Measurements from ENCODE around the gene FOXN1. TPM values are rescaled to one million over a fixed set of nuclear protein-coding genes. Genes with fewer than 3 reads are reported as not detected.

FOXN1 gene
- total RNA-seq, 5 donors from 2014 or later (not counting 1 experiment from before 2014, with no cell fraction given), result not detected

DNA sequence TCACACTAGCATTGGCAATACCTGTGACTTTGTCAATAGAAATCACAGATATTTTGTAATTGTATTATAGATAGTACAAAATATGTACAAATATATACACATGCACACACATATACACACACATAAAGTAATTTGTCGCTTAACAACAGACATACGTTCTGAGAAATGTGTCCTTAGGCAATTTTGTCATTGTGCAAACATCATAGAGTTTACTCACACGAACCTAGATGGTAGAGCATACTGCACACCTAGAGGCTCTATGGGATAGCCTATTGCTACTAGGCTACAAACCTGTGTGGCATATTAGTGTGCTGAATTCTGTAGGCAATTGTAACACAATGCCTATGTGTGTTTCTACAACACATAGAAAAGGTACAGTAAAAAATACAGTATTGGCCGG is 35.3 kb downstream of the FOXN1 start:
- H3K4me3 ChIP-seq (ENCODE audit: control insufficient read depth in 1 of 2, extremely low read depth in 1 of 2, low read length in 1 of 2), result no peak overlapping the region
- no peaks in the 10 kb centered on the region for H3K27me3 Mint-ChIP-seq
- ATAC-seq (replicated peaks in 1 of 4) (no peak), DNase-seq (no peak)
- H3K27ac ChIP-seq (ENCODE audit: low read length), result no peak overlapping the region
- WGBS (ENCODE audit: insufficient coverage), result 93% methylated on average over 2 of the region's 4 CpGs
- no peaks in the 10 kb centered on the region for H3K9me3 ChIP-seq
- no peaks in the 10 kb centered on the region for H3K4me1 ChIP-seq (ENCODE audit: control insufficient read depth in 1 of 2, extremely low read depth in 1 of 2, insufficient read depth in 2 of 2, low read length in 2 of 2)
- peaks cover 4% of the 10 kb centered on the region for H3K36me3 Mint-ChIP-seq
- H3K27me3 ChIP-seq (replicated peaks in 1 of 2; ENCODE audit: control insufficient read depth in 2 of 2, extremely low read depth in 1 of 2, insufficient read depth in 2 of 2, low read length in 1 of 2), result peaks cover 0 to 3% of the 10 kb centered on the region in 2 experiments
- H3K36me3 ChIP-seq (ENCODE audit: control insufficient read depth in 2 of 2, extremely low read depth in 1 of 2, insufficient read depth in 1 of 2, low read length in 1 of 2), result peaks cover 0 to 2% of the 10 kb centered on the region in 2 donors
- H3K4me1 Mint-ChIP-seq, result peaks cover 0 to 4% (median 0%) of the 10 kb centered on the region in 3 donors
- H3K4me3 Mint-ChIP-seq, result no peak overlapping the region
- H3K27ac Mint-ChIP-seq, result no peak overlapping the region
- POLR2A ChIA-PET, result interaction anchor here (0.6 to 0.7 kb wide), 3 partner anchors 56 to 743 kb away, joined by 3 to 7 read pairs (median 3); no protein-coding TSS in a partner anchor
- CTCF ChIA-PET, result interaction anchor here in 1 of 2 donors (1.5 kb wide), 1 partner anchor 8 kb away, joined by 4 read pairs; no protein-coding TSS in a partner anchor
- H3K9me3 Mint-ChIP-seq, result no peaks in the 10 kb centered on the region

DNA sequence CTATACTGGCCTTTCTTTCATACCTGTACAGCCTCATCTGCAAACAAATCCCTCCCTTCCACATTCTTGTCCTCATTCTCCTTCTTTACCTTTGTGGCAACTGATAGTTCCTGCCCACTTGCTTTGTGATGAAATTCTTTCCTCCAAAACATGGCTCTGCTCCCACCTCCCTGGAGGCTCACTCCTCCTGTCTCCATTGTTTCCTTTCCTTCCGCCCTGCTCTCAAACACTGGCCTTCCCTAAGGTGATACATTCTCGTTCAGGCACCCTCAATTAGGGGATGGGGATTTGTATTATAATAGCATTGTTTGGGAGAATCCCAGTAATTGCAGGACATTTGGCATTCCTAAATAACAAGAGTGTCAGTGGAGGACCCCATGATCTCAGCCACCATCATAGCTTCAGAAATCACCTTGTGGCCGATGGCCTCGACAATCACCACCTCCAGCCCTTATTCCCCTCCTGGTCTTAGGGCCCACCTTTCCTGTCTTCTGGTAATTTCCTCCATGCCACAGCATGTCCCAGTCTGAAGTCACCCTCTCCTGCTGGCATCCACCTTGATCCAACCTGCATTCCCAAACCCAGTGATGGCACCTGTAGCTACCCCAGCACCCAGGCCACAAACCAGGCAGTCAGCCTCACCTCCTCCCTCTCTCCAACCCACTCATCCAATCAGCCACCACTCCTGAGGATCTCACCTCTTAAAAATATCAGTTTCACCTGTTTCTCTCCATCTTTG is 38.4 kb downstream of the FOXN1 start:
- Histone ChIP-seq H3K27ac (ENCODE audit: low read length) (no peak overlapping the region), H3K27me3 (replicated peaks in 1 of 2; ENCODE audit: control insufficient read depth in 2 of 2, extremely low read depth in 1 of 2, insufficient read depth in 2 of 2, low read length in 1 of 2) (no peaks in the 10 kb centered on the region), H3K9me3 (no peaks in the 10 kb centered on the region), H3K4me3 (ENCODE audit: control insufficient read depth in 1 of 2, extremely low read depth in 1 of 2, low read length in 1 of 2) (no peak overlapping the region), H3K4me1 (ENCODE audit: control insufficient read depth in 1 of 2, extremely low read depth in 1 of 2, insufficient read depth in 2 of 2, low read length in 2 of 2) (peaks cover 17 to 27% of the 10 kb centered on the region in 2 experiments), H3K36me3 (ENCODE audit: control insufficient read depth in 2 of 2, extremely low read depth in 1 of 2, insufficient read depth in 1 of 2, low read length in 1 of 2) (peaks cover 0 to 12% of the 10 kb centered on the region in 2 donors)
- POLR2A ChIA-PET, result interaction anchor here in 1 of 2 donors (0.7 kb wide), 1 partner anchor 175 kb away, joined by 7 read pairs; the partner anchor contains the start of gene RPL23A
- H3K27ac Mint-ChIP-seq, result no peak overlapping the region
- no peak overlapping the region for H3K4me3 Mint-ChIP-seq
- DNase-seq, result no peak
- H3K27me3 Mint-ChIP-seq, result no peaks in the 10 kb centered on the region
- ATAC-seq (replicated peaks in 1 of 4), result no peak
- no peaks in the 10 kb centered on the region for H3K9me3 Mint-ChIP-seq
- peaks cover 19 to 25% (median 23%) of the 10 kb centered on the region in 3 donors for H3K4me1 Mint-ChIP-seq
- WGBS (ENCODE audit: insufficient coverage), result 100% methylated on average over 2 of the region's 4 CpGs
- CTCF ChIA-PET, result interaction anchor here in 1 of 2 donors (0.7 kb wide), 1 partner anchor 69 kb away, joined by 4 read pairs; no protein-coding TSS in a partner anchor
- H3K36me3 Mint-ChIP-seq, result peaks cover 7% of the 10 kb centered on the region

DNA sequence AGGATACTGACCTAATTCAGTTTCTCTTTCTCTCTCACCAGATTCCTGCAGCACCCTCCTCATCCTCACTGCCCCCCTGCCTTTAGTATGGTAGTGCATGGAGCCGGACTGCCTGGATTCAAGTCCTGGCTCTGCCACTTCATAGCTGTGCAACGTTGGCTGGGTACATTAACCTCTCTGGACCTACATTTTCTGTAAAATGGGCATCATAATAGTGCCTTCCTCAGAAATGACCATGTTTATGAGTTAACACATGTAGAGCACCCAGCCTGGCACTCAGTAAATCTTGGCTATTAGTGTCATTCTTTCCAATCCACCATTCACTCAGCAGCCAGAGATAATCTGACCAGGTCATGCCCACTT is 39.0 kb downstream of the FOXN1 start:
- POLR2A ChIA-PET, result no interaction called here
- Mint-ChIP-seq H3K4me1 (peaks cover 25 to 30% (median 28%) of the 10 kb centered on the region in 3 donors), H3K9me3 (no peaks in the 10 kb centered on the region), H3K4me3 (no peak overlapping the region), H3K27ac (no peak overlapping the region), H3K27me3 (no peaks in the 10 kb centered on the region), H3K36me3 (peaks cover 7% of the 10 kb centered on the region)
- Histone ChIP-seq H3K36me3 (ENCODE audit: control insufficient read depth in 2 of 2, extremely low read depth in 1 of 2, insufficient read depth in 1 of 2, low read length in 1 of 2) (peaks cover 0 to 12% of the 10 kb centered on the region in 2 donors), H3K27me3 (replicated peaks in 1 of 2; ENCODE audit: control insufficient read depth in 2 of 2, extremely low read depth in 1 of 2, insufficient read depth in 2 of 2, low read length in 1 of 2) (no peaks in the 10 kb centered on the region), H3K4me3 (ENCODE audit: control insufficient read depth in 1 of 2, extremely low read depth in 1 of 2, low read length in 1 of 2) (no peak overlapping the region), H3K9me3 (no peaks in the 10 kb centered on the region), H3K27ac (ENCODE audit: low read length) (no peak overlapping the region), H3K4me1 (ENCODE audit: control insufficient read depth in 1 of 2, extremely low read depth in 1 of 2, insufficient read depth in 2 of 2, low read length in 2 of 2) (peaks cover 21 to 33% of the 10 kb centered on the region in 2 experiments)
- CTCF ChIA-PET, result interaction anchor here in 1 of 2 donors (0.8 kb wide), 1 partner anchor 32 kb away, joined by 3 read pairs; the partner anchor contains the start of gene ALDOC
- WGBS (ENCODE audit: insufficient coverage), result 75% methylated on average over 2 of the region's 2 CpGs
- no peak for ATAC-seq (replicated peaks in 1 of 4)
- DNase-seq, result no peak

- H3K9me3 ChIP-seq, result no peaks in the 10 kb centered on the region
- H3K27me3 ChIP-seq (replicated peaks in 1 of 2; ENCODE audit: control insufficient read depth in 2 of 2, extremely low read depth in 1 of 2, insufficient read depth in 2 of 2, low read length in 1 of 2), result no peaks in the 10 kb centered on the region
- Mint-ChIP-seq H3K27ac (no peak overlapping the region), H3K4me3 (no peak overlapping the region), H3K4me1 (peaks cover 33 to 38% (median 36%) of the 10 kb centered on the region in 3 donors), H3K9me3 (no peaks in the 10 kb centered on the region), H3K36me3 (peaks cover 7% of the 10 kb centered on the region), H3K27me3 (no peaks in the 10 kb centered on the region)
- DNase-seq (no peak), ATAC-seq (replicated peaks in 1 of 4) (no peak)
- ChIA-PET CTCF (interaction anchor here in 1 of 2 donors (0.8 kb wide), 1 partner anchor 31 kb away, joined by 3 read pairs; the partner anchor contains the start of gene ALDOC), POLR2A (no interaction called here)
- peaks cover 29 to 41% of the 10 kb centered on the region in 2 experiments for H3K4me1 ChIP-seq (ENCODE audit: control insufficient read depth in 1 of 2, extremely low read depth in 1 of 2, insufficient read depth in 2 of 2, low read length in 2 of 2)
- no peak overlapping the region for H3K4me3 ChIP-seq (ENCODE audit: control insufficient read depth in 1 of 2, extremely low read depth in 1 of 2, low read length in 1 of 2)
- no peak overlapping the region for H3K27ac ChIP-seq (ENCODE audit: low read length)
- H3K36me3 ChIP-seq (ENCODE audit: control insufficient read depth in 2 of 2, extremely low read depth in 1 of 2, insufficient read depth in 1 of 2, low read length in 1 of 2), result peaks cover 0 to 12% of the 10 kb centered on the region in 2 donors
- WGBS (ENCODE audit: insufficient coverage), result 89% methylated on average over 4 of the region's 6 CpGs
Observed at GRCh38 chr17:28545787-28546415, 39.8 kb downstream of the FOXN1 start.

GRCh38 chr17:28547096-28547622 is 41.0 kb downstream of the FOXN1 start:
- Mint-ChIP-seq H3K4me1 (peaks cover 43 to 49% (median 48%) of the 10 kb centered on the region in 3 donors), H3K27me3 (no peaks in the 10 kb centered on the region), H3K27ac (peak overlapping the region; percentile 79 to 90), H3K36me3 (peaks cover 7% of the 10 kb centered on the region), H3K4me3 (peak overlapping the region in 1 of 3 donors; percentile 97), H3K9me3 (no peaks in the 10 kb centered on the region)
- Histone ChIP-seq H3K9me3 (no peaks in the 10 kb centered on the region), H3K36me3 (ENCODE audit: control insufficient read depth in 2 of 2, extremely low read depth in 1 of 2, insufficient read depth in 1 of 2, low read length in 1 of 2) (peaks cover 0 to 12% of the 10 kb centered on the region in 2 donors), H3K4me3 (ENCODE audit: control insufficient read depth in 1 of 2, extremely low read depth in 1 of 2, low read length in 1 of 2) (peak overlapping the region in 1 of 2 donors; percentile 25), H3K27me3 (replicated peaks in 1 of 2; ENCODE audit: control insufficient read depth in 2 of 2, extremely low read depth in 1 of 2, insufficient read depth in 2 of 2, low read length in 1 of 2) (no peaks in the 10 kb centered on the region), H3K27ac (ENCODE audit: low read length) (peak overlapping the region; percentile 16), H3K4me1 (ENCODE audit: control insufficient read depth in 1 of 2, extremely low read depth in 1 of 2, insufficient read depth in 2 of 2, low read length in 2 of 2) (peaks cover 34 to 52% of the 10 kb centered on the region in 2 experiments)
- ATAC-seq (replicated peaks in 1 of 4), result no peak
- POLR2A ChIA-PET, result no interaction called here
- 100% methylated on average over 9 of the region's 14 CpGs for WGBS (ENCODE audit: insufficient coverage)
- CTCF ChIA-PET, result no interaction called here
- DNase-seq, result no peak

All from T-cell (primary cell).